ENCODE results near the gene PISD.

- TF ChIP-seq CTCF (IDR thresholded peaks at IDR 0.05; ENCODE audit: low read depth, low read length) (no peak), MAX (IDR thresholded peaks at IDR 0.05; ENCODE audit: low read depth, low read length) (no peak), MYC (IDR thresholded peaks at IDR 0.05; ENCODE audit: low read depth, low read length) (no peak)
Observed at GRCh38 chr22:31569126-31569525, 92.9 kb downstream of the PISD start.

All from NB4 (cell line).